Activated T-cell treated with anti-CD3 and anti-CD28 coated beads, Interleukin-2, amount 50 U/mL, for 72 hours (primary cell): ENCODE results near the gene DYNC2LI1. TPM values are rescaled to one million over a fixed set of nuclear protein-coding genes. Genes with fewer than 3 reads are reported as not detected.
A peak's percentile ranks its signal among the peaks of the same experiment; 100 is the strongest.

Experiments
- ATAC-seq, 2 donors: fragments of 150-1000 bp; cut with Tn5 transposase; replicated peaks in 1 of 2; 2 replicates each; pipeline ENCODE4 v1.10.0; 2021; ENCODE audit warnings: moderate library complexity in 2 of 2, mild to moderate bottlenecking in 1 of 2
- DNase-seq, 2 donors: peaks; one replicate each; pipeline ENCODE4 v3.0.0; 2021 to 2022; ENCODE audit warnings: mixed read lengths in 1 of 2
- H3K27ac Mint-ChIP-seq: one replicate; pipeline ENCODE4 v1.8.0; 2022; ENCODE audit warnings: mild to moderate bottlenecking, moderate library complexity, mixed read lengths
- H3K27me3 Mint-ChIP-seq: one replicate; pipeline ENCODE4 v1.8.0; 2022; ENCODE audit warnings: low read depth, mixed read lengths
- H3K36me3 Mint-ChIP-seq, 2 donors: one replicate each; pipeline ENCODE4 v1.8.0; 2022; ENCODE audit warnings: mixed read lengths in 2 of 2, mild to moderate bottlenecking in 1 of 2; ENCODE audit not compliant: insufficient read depth in 2 of 2
- H3K4me1 Mint-ChIP-seq: one replicate; pipeline ENCODE4 v1.8.0; 2022; ENCODE audit warnings: low read depth, mixed read lengths
- H3K4me3 Mint-ChIP-seq, 2 donors: one replicate each; pipeline ENCODE4 v1.8.0; 2022; ENCODE audit warnings: mild to moderate bottlenecking in 2 of 2, mixed read lengths in 2 of 2, moderate library complexity in 2 of 2
- H3K9me3 Mint-ChIP-seq, 2 donors: one replicate each; pipeline ENCODE4 v1.8.0; 2022; ENCODE audit warnings: mixed read lengths in 2 of 2
- total RNA-seq, 2 donors: library from RNA; stranded (reverse); gene quantifications; one replicate each; pipeline ENCODE4 v1.2.3, GENCODE V29; 2022

Gene DYNC2LI1
- total RNA-seq, 2 donors from 2014 or later = 31.9 to 34.6 TPM

DNA sequence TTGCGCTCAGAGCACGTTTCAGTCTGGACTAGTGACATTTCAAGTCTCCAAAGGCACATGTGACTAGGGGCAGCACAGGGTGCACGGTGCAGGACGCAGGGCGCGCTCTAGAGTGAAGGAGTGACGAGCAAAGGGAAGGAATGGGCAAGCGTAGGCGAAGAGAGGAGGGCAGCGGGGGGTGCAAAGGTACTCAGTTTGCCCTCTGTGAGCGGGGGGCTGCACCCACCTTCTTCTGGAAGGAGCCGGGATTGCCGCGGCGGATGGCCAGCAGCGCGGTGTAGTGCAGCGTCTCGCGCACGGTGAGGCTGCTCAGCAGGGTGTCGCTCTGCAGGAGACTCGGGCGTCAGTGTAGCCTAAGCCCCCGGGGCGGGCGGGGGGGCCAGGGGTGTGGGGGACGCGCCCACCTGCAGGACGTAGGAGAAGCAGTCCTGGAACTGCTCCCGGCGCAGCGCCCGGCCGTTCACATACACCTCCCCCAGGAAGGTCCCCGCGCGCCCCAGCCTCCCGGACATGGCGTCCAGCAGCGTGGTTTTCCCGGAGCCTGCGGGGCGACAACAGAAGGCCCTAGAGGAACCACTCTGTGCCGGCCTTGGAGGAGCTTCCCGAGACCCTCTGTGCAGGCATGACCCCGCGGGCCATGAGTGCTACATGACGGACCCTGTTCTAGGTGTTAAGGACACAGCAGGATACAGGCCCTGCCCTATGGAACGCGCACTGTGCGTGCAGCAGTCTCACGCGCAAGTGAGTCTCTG lies 57.9 kb downstream of the DYNC2LI1 start:
- Mint-ChIP-seq H3K27me3 (peaks cover 40% of the 10 kb centered on the region), H3K4me3 (peak overlapping the region; percentile 25 to 80), H3K36me3 (peaks cover 0 to 1% of the 10 kb centered on the region in 2 donors), H3K27ac (no peak overlapping the region), H3K4me1 (peaks cover 5% of the 10 kb centered on the region), H3K9me3 (no peaks in the 10 kb centered on the region)
- ATAC-seq = peak in 1 of 2 donors; percentile 33
- no peak for DNase-seq

DNA sequence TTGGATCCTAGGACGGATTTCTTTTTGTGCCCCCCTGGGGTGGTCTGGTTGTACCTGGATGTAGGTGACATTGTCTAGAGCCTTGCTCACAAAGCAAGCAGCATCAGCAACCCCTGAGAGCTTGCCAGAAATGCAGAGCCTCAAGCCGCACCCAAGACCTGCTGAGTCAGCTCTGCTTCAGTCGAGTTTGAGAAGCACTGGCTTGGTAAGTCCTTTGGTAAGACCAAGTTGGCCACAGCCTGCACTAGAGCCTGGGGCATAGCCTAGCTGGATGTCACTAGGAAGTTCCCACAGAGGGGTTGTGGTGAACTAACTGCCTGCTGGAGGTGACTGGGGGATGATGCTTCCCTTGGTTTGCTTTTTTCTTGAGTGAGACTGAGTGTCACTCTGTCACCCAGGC lies 58.6 kb downstream of the DYNC2LI1 start:
- Mint-ChIP-seq H3K9me3 (no peaks in the 10 kb centered on the region), H3K27ac (no peak overlapping the region), H3K4me1 (peaks cover 5% of the 10 kb centered on the region), H3K27me3 (peaks cover 40% of the 10 kb centered on the region), H3K4me3 (no peak overlapping the region), H3K36me3 (peaks cover 0 to 1% of the 10 kb centered on the region in 2 donors)
- ATAC-seq = no peak
- no peak for DNase-seq

- no peaks in the 10 kb centered on the region for H3K9me3 Mint-ChIP-seq
- no peak overlapping the region for H3K27ac Mint-ChIP-seq
- DNase-seq (no peak), ATAC-seq (no peak)
- no peaks in the 10 kb centered on the region for H3K4me1 Mint-ChIP-seq
- no peaks in the 10 kb centered on the region for H3K36me3 Mint-ChIP-seq
- H3K4me3 Mint-ChIP-seq = no peak overlapping the region
- peaks cover 14% of the 10 kb centered on the region for H3K27me3 Mint-ChIP-seq
Measured at GRCh38 chr2:43837033-43837432, 63.2 kb downstream of the DYNC2LI1 start.

DNA sequence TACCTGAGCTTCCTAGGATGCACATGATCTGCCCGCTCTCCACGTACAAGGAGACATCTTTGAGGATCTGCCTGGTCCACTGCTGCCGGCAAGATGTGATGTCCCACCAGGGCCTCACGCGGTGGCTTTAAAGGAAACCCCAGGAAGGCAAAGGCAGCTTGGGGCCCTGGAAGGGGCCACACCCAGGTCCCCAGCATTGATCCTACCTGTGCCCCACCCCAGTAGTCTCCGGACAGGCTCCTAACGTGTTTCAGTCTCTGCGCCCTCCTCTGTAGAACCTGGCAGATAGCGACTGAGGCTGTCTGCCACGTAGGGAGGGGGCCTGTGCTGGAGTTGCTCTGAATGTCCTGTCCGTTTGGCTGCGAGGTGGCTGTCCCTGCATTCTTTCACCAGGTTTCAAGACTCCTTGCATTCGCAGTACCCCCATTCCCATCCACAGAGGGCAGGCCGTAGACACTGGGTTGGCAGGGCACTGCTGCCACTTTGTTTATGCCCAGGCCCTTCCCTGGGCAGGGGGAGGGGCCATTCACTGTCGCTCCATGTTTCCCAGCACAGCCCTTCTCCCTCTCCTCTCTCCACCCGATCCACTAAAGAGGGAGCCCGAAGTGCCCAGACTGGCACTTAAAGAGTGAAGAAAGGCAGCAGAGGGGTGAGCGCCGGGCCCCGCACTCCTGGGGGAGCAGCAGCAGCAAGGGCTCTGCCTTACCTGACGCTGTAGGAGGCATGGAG lies 64.2 kb downstream of the DYNC2LI1 start:
- Mint-ChIP-seq H3K27ac (no peak overlapping the region), H3K27me3 (peaks cover 9% of the 10 kb centered on the region), H3K9me3 (no peaks in the 10 kb centered on the region), H3K4me3 (no peak overlapping the region), H3K36me3 (no peaks in the 10 kb centered on the region), H3K4me1 (no peaks in the 10 kb centered on the region)
- ATAC-seq = no peak
- no peak for DNase-seq

DNA sequence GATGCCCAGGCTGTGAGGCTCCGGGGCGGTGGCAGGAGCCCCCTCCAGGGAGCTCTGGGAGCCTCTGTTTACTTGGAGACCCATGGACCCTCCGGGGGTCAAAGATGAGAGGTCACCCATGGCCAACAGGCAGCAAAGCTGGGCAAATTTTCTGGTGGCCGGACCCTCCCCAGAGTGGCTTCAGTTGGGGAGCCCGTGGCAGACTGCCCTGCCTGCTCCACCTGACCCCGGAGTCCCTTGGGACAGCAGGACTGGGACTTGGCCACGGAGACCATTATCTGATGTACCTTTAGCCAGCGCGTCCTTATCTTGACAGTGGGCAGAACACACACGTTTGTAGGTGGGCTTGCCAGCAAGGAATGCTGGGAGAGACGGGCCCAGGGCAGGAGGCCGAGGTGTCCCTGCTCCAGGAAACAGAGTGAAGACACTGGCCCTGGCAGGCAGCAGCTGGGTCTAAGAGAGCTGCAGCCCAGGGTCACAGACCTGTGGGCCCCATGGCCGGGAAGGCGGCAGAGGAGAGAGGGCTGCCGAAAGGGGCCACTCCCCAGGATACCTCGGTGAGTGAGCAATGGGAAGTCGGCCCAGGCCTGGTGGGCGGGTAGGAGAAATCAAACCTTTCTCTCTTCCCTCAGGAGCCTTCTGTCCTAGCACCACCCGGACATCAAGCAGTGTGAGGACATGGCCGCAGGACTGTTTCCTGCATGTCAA lies 64.9 kb downstream of the DYNC2LI1 start, which contains the start of the genes ABCG5 and ABCG8:
Gene ABCG5 (minus strand): TSS at position 280 of the 708 bp plus-strand sequence. CDS start 160 bp downstream, at position 120.
Gene ABCG8 (plus strand): TSS at position 412 of the 708 bp plus-strand sequence. CDS start 83 bp downstream, at position 495.
- Mint-ChIP-seq H3K9me3 (no peaks in the 10 kb centered on the region), H3K36me3 (no peaks in the 10 kb centered on the region), H3K27ac (no peak within 1 kb of the TSS), H3K4me1 (no peaks in the 10 kb centered on the region), H3K27me3 (peaks cover 6% of the 10 kb centered on the region), H3K4me3 (no peak within 1 kb of the TSS)
- ATAC-seq (no peak), DNase-seq (no peak)

DNA sequence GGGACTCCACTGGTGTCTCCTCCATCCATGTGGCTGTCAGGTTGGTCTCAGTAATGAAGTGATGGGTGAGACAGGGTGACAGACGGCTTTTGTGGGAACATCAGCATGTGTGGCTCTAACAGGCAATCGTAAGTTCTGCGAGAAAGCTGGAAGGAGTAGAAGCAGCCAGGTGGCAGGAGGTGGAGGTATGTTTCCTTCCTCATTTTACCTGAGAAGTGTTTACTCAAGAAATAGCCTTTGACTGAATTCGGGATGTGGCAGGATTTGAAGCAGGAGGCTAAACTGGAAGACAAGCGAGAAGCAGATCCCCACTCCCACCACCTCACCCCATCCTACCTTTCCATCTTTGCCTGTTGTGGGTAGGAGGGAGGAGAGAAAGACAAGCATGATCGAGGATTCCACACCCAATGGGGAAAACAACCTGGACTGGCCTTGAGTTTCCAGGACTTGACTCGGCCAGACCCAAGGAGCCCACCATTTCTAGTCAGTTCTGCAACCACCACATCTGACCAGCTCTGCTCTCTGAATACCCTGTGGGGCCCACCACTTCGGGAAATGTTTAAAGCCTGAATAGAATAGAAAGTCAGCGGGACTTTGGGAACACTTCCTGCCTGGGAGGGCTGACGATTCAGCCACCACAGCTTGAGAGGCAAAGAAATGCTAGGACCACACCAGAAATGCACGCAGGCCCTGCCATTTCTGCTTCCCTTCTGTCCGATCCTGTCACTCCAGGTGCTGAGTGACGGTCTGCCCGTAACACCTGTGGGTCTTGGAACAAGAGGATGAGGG lies 66.1 kb downstream of the DYNC2LI1 start:
- no peaks in the 10 kb centered on the region for H3K4me1 Mint-ChIP-seq
- no peaks in the 10 kb centered on the region for H3K27me3 Mint-ChIP-seq
- DNase-seq (no peak), ATAC-seq (no peak)
- H3K9me3 Mint-ChIP-seq = no peaks in the 10 kb centered on the region
- H3K4me3 Mint-ChIP-seq = no peak overlapping the region
- no peak overlapping the region for H3K27ac Mint-ChIP-seq
- H3K36me3 Mint-ChIP-seq = no peaks in the 10 kb centered on the region

- Mint-ChIP-seq H3K4me1 (no peaks in the 10 kb centered on the region), H3K27ac (no peak overlapping the region), H3K36me3 (no peaks in the 10 kb centered on the region), H3K27me3 (no peaks in the 10 kb centered on the region), H3K9me3 (no peaks in the 10 kb centered on the region), H3K4me3 (no peak overlapping the region)
- ATAC-seq = no peak
- DNase-seq = no peak
Measured at GRCh38 chr2:43840965-43841364, 67.1 kb downstream of the DYNC2LI1 start.

GRCh38 chr2:43841949-43842865 lies 68.4 kb downstream of the DYNC2LI1 start:
- no peaks in the 10 kb centered on the region for H3K36me3 Mint-ChIP-seq
- no peak overlapping the region for H3K27ac Mint-ChIP-seq
- H3K4me1 Mint-ChIP-seq = no peaks in the 10 kb centered on the region
- DNase-seq (no peak), ATAC-seq (no peak)
- no peak overlapping the region for H3K4me3 Mint-ChIP-seq
- no peaks in the 10 kb centered on the region for H3K27me3 Mint-ChIP-seq
- H3K9me3 Mint-ChIP-seq = no peaks in the 10 kb centered on the region

DNA sequence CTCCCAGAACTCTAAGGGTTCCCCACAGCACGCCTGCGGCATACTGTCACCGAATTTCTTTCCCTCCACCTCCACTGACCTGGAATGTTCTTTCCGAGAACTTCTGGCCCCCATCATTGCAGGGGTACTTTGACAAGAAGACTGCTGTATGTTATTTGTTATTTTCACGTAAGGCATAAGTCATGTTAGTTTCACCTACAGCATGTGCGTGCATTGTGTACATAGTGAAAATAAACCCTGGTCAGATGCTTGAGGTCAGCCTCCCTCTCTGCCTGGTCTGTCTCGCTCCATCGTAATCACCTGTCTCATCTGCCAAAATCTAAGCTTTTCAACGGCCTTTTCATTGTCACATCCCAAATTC lies 69.0 kb downstream of the DYNC2LI1 start:
- no peak overlapping the region for H3K27ac Mint-ChIP-seq
- H3K36me3 Mint-ChIP-seq = no peaks in the 10 kb centered on the region
- no peak overlapping the region for H3K4me3 Mint-ChIP-seq
- DNase-seq (no peak), ATAC-seq (no peak)
- H3K4me1 Mint-ChIP-seq = no peaks in the 10 kb centered on the region
- no peaks in the 10 kb centered on the region for H3K27me3 Mint-ChIP-seq
- H3K9me3 Mint-ChIP-seq = no peaks in the 10 kb centered on the region

DNA sequence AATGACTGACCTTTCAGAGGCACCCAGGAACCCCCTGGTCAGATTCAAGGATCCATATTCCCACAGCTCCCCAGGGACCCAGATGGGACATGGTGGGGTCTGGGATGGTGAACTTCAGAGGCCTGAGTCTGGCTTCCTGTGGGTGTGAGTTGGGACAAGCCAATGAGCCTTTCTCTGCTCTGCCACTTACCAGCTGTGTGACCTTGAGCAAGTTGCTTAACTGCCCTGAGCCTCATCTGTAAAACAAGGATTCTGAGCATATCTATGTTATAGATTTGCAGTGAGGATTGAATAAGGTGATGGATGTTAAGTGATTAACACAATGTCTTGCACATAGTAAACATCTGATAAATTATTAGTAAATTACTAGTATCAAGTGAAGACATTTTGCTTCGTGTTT lies 71.3 kb downstream of the DYNC2LI1 start:
- no peak for ATAC-seq
- Mint-ChIP-seq H3K4me1 (no peaks in the 10 kb centered on the region), H3K27me3 (no peaks in the 10 kb centered on the region), H3K9me3 (no peaks in the 10 kb centered on the region), H3K27ac (no peak overlapping the region), H3K36me3 (no peaks in the 10 kb centered on the region), H3K4me3 (no peak overlapping the region)
- no peak for DNase-seq

- Mint-ChIP-seq H3K36me3 (no peaks in the 10 kb centered on the region), H3K4me3 (no peak overlapping the region), H3K4me1 (no peaks in the 10 kb centered on the region), H3K27ac (no peak overlapping the region), H3K9me3 (no peaks in the 10 kb centered on the region), H3K27me3 (peaks cover 4% of the 10 kb centered on the region)
- no peak for ATAC-seq
- DNase-seq = no peak
Measured at GRCh38 chr2:43846140-43846793, 72.4 kb downstream of the DYNC2LI1 start.
